ENCODE measurements around the gene ZNF548. TPM values are rescaled to one million over a fixed set of nuclear protein-coding genes. Genes with fewer than 3 reads are reported as not detected.

Gene ZNF548
- 25.4 and 30.2 TPM in 2 replicates for total RNA-seq

GRCh38 chr19:57389730-57390598, at the start of gene ZNF548:
Gene ZNF548, plus strand, starts transcription at chr19:57389854. Its CDS starts 246 bp downstream, at chr19:57390100.

GRCh38 chr19:57350877-57351805, 38.5 kb upstream of the ZNF548 start, which contains the start of gene ZNF304:
Gene ZNF304, plus strand, starts transcription at chr19:57351271. Its CDS starts 394 bp downstream, at chr19:57351665.

GRCh38 chr19:57362997-57363687, 26.5 kb upstream of the ZNF548 start, which contains the start of the genes TRAPPC2B and ZNF547:
Gene TRAPPC2B, plus strand, starts transcription at chr19:57363551. Its CDS starts 1,283 bp downstream, at chr19:57364834.
Gene ZNF547, plus strand, starts transcription at chr19:57363551. Its CDS starts 5,005 bp downstream, at chr19:57368556.

GRCh38 chr19:57410877-57411671, 21.4 kb downstream of the ZNF548 start, which contains the start of gene ZNF17:
Gene ZNF17, plus strand, starts transcription at chr19:57411161. Its CDS starts 2,455 bp downstream, at chr19:57413616.

GRCh38 chr19:57435062-57435978, 45.7 kb downstream of the ZNF548 start, which contains the start of gene ZNF749:
Gene ZNF749, plus strand, starts transcription at chr19:57435325. Its CDS starts 254 bp downstream, at chr19:57435579.

Other genes starting within 250 kb of the ZNF548 start
- not detected in 2 replicates for gene ZIM3, start 244.7 kb upstream of the ZNF548 start, total RNA-seq
- gene DUXA, start 222.4 kb upstream of the ZNF548 start, total RNA-seq: not detected in 2 replicates
- 49.2 and 53.6 TPM in 2 replicates for gene ZNF264, start 198.4 kb upstream of the ZNF548 start, total RNA-seq
- gene AURKC, start 158.8 kb upstream of the ZNF548 start, total RNA-seq: 0.81 and 0.97 TPM in 2 replicates
- 36.9 and 48.0 TPM in 2 replicates for gene ZNF805, start 149.2 kb upstream of the ZNF548 start, total RNA-seq
- gene ZNF460, start 109.4 kb upstream of the ZNF548 start, total RNA-seq: 98.8 and 131 TPM in 2 replicates
- gene ZNF543, start 69.4 kb upstream of the ZNF548 start, total RNA-seq: 10.9 and 13.8 TPM in 2 replicates
- 13.5 and 14.8 TPM in 2 replicates for gene ZNF304, start 38.6 kb upstream of the ZNF548 start, total RNA-seq
- gene TRAPPC2B, start 26.3 kb upstream of the ZNF548 start, total RNA-seq: 7.5 and 10.9 TPM in 2 replicates
- 2.9 and 3.9 TPM in 2 replicates for gene ZNF547, start 26.3 kb upstream of the ZNF548 start, total RNA-seq
- 14.7 and 14.8 TPM in 2 replicates for gene ZNF17, start 21.3 kb downstream of the ZNF548 start, total RNA-seq
- gene ZNF749, start 45.5 kb downstream of the ZNF548 start, total RNA-seq: 7.6 and 9.8 TPM in 2 replicates
- 0.49 and 0.81 TPM in 2 replicates for gene VN1R1, start 67.3 kb downstream of the ZNF548 start, total RNA-seq
- gene ZNF772, start 87.7 kb downstream of the ZNF548 start, total RNA-seq: 21.7 and 23.2 TPM in 2 replicates
- 12.0 and 13.1 TPM in 2 replicates for gene ZNF419, start 97.9 kb downstream of the ZNF548 start, total RNA-seq
- 24.3 and 31.8 TPM in 2 replicates for gene ZNF773, start 110.1 kb downstream of the ZNF548 start, total RNA-seq
- gene ZNF549, start 137.5 kb downstream of the ZNF548 start, total RNA-seq: 7.0 and 8.8 TPM in 2 replicates
- 7.3 and 9.4 TPM in 2 replicates for gene ZNF550, start 170.0 kb downstream of the ZNF548 start, total RNA-seq
- gene ZNF416, start 189.1 kb downstream of the ZNF548 start, total RNA-seq: 11.2 and 11.3 TPM in 2 replicates
- 11.5 and 13.8 TPM in 2 replicates for gene ZIK1, start 194.3 kb downstream of the ZNF548 start, total RNA-seq
- gene ZNF530, start 210.0 kb downstream of the ZNF548 start, total RNA-seq: 3.8 and 5.0 TPM in 2 replicates
- 33.9 and 40.4 TPM in 2 replicates for gene ZNF134, start 224.4 kb downstream of the ZNF548 start, total RNA-seq
- 9.2 and 9.6 TPM in 2 replicates for gene ZNF211, start 243.3 kb downstream of the ZNF548 start, total RNA-seq